GM18873 (cell line): ENCODE results near the gene QRFP.

ENCODE experiments used
- ATAC-seq: cut with Tn5 transposase; IDR thresholded peaks from one replicate; pipeline ENCODE4 v1.9.1; 2021; ENCODE audit warnings: mild to moderate bottlenecking, moderate library complexity, moderate number of reproducible peaks; ENCODE audit not compliant: unreplicated experiment, low FRiP score

Gene QRFP

DNA sequence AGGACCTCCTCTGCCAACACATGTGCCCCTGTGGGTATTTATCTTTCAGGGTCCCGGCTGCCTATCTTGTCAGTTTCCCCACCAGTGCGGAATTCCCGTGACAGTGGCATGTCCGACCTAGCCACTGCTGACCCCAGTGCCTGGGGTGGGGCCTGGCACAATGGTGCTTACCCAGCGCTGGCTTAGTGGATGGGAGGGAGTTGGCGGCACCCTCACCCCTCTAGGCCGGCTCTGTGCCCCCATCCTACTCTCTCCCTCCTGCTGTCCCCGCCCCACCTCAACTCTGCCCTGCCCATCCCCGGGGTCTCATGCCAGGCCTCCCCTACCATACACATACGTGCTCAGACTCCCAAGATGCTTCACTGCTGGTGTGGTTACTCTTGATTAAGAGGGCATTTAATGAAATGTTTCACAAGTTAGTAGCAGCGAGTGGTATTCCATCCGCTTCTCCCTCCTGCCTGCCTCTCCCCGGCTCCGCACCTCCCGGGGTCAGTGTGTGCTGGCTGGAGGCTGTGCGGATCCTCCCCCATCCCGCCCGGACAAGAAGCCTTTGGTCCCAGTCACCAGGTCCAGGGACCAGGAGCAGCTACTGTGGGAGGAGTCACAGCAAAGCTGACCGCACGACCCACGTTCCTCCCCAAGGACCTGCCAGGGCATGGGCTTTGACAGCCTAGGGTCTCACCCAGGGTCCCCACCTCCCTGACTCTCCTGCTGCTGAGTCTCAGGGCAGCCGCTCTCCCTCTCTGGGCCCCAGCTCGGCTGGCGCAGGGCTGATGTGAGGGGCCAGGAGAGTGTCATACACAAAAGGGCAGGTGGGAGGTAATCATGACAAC lies 9.5 kb upstream of the QRFP start:
- ATAC-seq = no peak

GRCh38 chr9:130905125-130905901 lies 8.7 kb upstream of the QRFP start:
- ATAC-seq = no peak

- no peak for ATAC-seq
Observed at GRCh38 chr9:130904070-130905044, 7.7 kb upstream of the QRFP start.

- no peak for ATAC-seq
Observed at GRCh38 chr9:130903194-130904069, 6.8 kb upstream of the QRFP start.

GRCh38 chr9:130902204-130903185 lies 5.9 kb upstream of the QRFP start:
- no peak for ATAC-seq

GRCh38 chr9:130901498-130902203 lies 5.0 kb upstream of the QRFP start:
- no peak for ATAC-seq

DNA sequence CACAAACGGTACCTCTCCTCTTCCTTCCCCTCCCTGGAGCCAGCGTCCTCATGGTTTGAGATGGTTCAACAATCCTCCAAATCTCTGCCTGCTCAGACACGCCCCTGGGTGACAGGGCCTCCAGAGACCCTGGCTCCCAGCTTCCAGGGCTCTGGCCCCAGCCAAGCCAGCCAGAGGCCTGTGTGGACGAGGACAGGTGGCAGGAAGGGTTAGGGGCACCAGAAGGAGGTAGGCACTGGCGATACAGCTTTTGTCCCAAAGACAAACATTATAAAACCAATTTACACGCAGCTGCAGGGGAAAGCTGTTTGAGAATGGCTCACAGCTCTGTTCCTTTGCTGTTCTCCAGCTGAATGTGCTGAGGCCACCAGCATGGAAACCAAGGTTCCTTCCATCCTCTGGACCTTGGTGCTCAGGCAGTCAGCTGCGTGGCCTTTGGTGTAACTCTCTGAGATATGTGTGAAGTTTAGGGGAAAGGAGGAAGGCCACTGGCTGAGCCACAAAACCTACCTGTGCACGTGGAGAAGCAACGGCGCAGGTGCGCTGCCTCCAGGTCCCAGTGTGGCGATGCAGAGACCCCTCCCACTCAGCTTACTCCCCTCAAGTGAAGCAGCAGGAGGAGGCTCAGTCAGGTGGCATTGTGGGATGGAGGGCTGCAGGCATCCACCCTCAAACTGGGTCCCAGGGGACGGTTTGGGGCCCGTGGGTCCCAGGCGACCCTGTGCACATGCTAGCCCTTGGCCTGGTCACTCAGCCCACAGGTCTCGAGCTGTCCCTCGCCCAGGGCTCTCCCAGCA lies 4.3 kb upstream of the QRFP start:
- ATAC-seq = no peak

DNA sequence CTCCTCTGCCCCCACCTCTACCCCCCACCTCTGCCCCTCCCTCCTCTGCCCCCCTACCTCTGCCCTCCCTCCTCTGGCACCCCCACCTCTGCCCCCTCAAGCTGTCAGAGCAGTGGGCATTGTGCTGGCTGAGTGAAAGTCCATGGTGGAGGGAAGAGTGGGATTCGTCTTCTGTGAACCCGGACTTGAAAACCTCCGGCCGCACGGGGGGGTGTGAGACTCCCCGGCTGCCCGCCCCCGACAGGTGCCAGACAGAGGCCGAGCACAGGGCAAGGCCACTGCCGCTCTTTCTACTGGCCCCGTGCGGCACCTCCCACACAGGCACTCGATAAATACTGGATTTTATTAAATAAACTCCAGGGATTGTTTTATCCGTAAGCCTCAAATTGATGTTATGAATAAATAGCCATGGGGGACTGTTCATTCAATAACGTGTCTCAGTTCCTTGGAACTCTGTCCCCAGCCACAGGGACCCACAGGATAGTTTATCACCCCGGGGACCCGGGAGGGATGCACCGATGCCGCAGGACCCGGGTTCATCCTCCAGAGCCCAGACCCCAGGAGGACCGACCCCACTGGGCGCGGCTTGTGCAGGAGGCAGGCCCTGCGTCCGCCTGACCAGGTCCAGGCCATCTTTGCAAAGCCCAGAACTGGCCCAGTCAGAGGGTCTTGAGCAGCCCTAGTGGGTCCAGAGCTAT lies 2.6 kb upstream of the QRFP start:
- no peak for ATAC-seq

DNA sequence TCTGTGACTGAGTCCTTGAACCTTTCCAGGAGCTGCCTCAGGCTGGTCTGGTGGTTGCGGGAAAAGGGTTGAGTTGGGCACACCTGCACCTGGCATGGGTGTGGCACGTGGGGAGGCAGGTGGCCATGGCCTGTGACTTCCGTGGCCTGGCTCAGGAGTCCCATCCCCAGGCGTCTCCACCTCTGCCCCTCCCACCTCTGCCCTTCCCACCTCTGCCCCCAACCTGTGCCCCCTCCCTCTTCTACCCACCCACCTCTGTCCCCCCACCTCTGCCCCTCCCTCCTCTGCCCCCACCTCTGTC lies 1.9 kb upstream of the QRFP start:
- no peak for ATAC-seq

DNA sequence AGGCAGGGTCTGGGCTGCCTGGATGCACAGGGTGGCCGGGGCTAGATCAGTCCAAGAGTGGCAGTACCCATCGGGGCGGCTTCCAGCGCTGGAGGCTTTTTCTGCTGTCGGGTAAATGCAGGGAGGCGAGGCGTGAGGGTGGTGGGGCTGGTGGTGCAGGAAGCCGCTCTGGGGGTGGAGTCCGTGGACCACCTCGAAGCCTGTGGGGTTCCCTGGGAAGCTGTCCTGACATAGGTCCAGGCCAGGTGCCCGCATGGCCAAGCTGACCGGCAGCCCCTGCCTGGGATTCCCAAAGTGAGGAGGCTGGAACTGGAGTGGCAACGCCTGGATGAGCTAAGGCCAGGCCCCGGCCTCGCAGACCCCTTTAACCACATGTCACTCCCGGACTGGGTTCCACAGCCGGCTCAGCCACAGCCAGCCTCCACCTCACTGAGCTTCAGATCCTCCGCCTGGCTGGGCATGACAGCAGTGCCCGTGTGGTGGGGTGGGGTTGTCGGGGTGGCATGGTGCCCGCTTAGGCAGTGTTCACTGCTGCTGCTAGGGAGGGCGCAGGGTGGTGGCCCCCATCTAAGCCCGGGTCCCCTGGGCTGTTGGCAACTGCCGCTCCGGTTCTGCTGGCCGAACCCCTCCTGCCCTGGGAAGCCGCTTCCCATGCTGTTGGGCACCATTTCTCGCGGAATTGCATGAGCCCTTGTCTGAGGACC lies 1.4 kb upstream of the QRFP start:
- no peak for ATAC-seq

GRCh38 chr9:130897105-130897751 lies 616 bp upstream of the QRFP start:
- no peak for ATAC-seq

- ATAC-seq = no peak
Observed at GRCh38 chr9:130895481-130896232, 955 bp downstream of the QRFP start.

- ATAC-seq = no peak
Observed at GRCh38 chr9:130895038-130895437, 1.6 kb downstream of the QRFP start.

GRCh38 chr9:130894546-130894945 lies 2.1 kb downstream of the QRFP start:
- no peak for ATAC-seq
